ENCODE results near the gene TNIK.

Gene TNIK

GRCh38 chr3:171476532-171477102 is 16.4 kb upstream of the TNIK start:
- TF ChIP-seq CTCF (IDR thresholded peaks at IDR 0.05; ENCODE audit: borderline replicate concordance, control extremely low read depth, extremely low read depth, insufficient read depth, missing control alignments), result no peak
- DNase-seq (ENCODE audit: low spot score), result no peak
- in situ Hi-C loops (cut with MboI; ENCODE audit: low sequenced_read_pairs, unreplicated experiment), result no loop called here

GRCh38 chr3:171472552-171472951 is 12.3 kb upstream of the TNIK start:
- in situ Hi-C loops (cut with MboI; ENCODE audit: low sequenced_read_pairs, unreplicated experiment), result no loop called here
- DNase-seq (ENCODE audit: low spot score), result no peak
- TF ChIP-seq CTCF (IDR thresholded peaks at IDR 0.05; ENCODE audit: borderline replicate concordance, control extremely low read depth, extremely low read depth, insufficient read depth, missing control alignments), result no peak

GRCh38 chr3:171470714-171471227 is 10.6 kb upstream of the TNIK start:
- no peak for TF ChIP-seq CTCF (IDR thresholded peaks at IDR 0.05; ENCODE audit: borderline replicate concordance, control extremely low read depth, extremely low read depth, insufficient read depth, missing control alignments)
- in situ Hi-C loops (cut with MboI; ENCODE audit: low sequenced_read_pairs, unreplicated experiment), result no loop called here
- no peak for DNase-seq (ENCODE audit: low spot score)

DNA sequence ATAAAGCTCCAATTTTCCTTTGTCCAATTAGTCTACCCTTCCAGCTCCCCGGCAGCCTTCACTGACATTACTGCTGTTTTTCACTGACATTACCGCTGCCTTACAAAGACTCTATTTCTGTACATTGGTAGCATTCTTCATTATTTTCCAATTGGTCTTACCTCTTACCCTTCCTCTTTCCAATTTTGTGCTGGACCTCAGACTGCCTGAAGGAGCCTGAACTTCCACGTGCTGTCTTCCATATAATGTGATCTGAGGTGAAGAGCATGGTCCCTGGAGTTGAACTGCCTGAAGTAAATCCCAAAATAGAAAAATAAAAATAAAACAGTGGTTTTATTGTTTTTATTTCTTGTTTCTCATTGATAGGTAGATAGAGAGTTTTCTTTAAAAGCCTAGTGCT is 9.2 kb upstream of the TNIK start:
- in situ Hi-C loops (cut with MboI; ENCODE audit: low sequenced_read_pairs, unreplicated experiment), result loop anchor here (10.0 kb wide), 1 partner anchor 285 kb away; no protein-coding TSS in a partner anchor
- DNase-seq (ENCODE audit: low spot score), result no peak
- TF ChIP-seq CTCF (IDR thresholded peaks at IDR 0.05; ENCODE audit: borderline replicate concordance, control extremely low read depth, extremely low read depth, insufficient read depth, missing control alignments), result no peak

GRCh38 chr3:171468296-171468906 is 8.2 kb upstream of the TNIK start:
- no peak for TF ChIP-seq CTCF (IDR thresholded peaks at IDR 0.05; ENCODE audit: borderline replicate concordance, control extremely low read depth, extremely low read depth, insufficient read depth, missing control alignments)
- in situ Hi-C loops (cut with MboI; ENCODE audit: low sequenced_read_pairs, unreplicated experiment), result loop anchor here (10.0 kb wide), 1 partner anchor 284 kb away; no protein-coding TSS in a partner anchor
- DNase-seq (ENCODE audit: low spot score), result no peak

GRCh38 chr3:171465763-171466162 is 5.6 kb upstream of the TNIK start:
- no peak for DNase-seq (ENCODE audit: low spot score)
- no peak for TF ChIP-seq CTCF (IDR thresholded peaks at IDR 0.05; ENCODE audit: borderline replicate concordance, control extremely low read depth, extremely low read depth, insufficient read depth, missing control alignments)
- in situ Hi-C loops (cut with MboI; ENCODE audit: low sequenced_read_pairs, unreplicated experiment), result loop anchor here (10.0 kb wide), 1 partner anchor 281 kb away; no protein-coding TSS in a partner anchor

All from GM13976 (cell line).